H1 (cell line): ENCODE data around the gene PRKCA. TPM values are rescaled to one million over a fixed set of nuclear protein-coding genes. Genes with fewer than 3 reads are reported as not detected.

Experiments
- CTCF ChIA-PET: fragments of 300-600 bp; sonication (Branson Sonifier 250); formaldehyde crosslinking; loops from one replicate; lab custom pipeline; 2021; ENCODE audit not compliant: partially characterized antibody; lab: Charles Lee
- POLR2A ChIA-PET: fragments of 300-600 bp; sonication (Branson Sonifier 250); formaldehyde crosslinking; loops from one replicate; lab custom pipeline; 2021; ENCODE audit warnings: inconsistent platforms; ENCODE audit not compliant: partially characterized antibody; lab: Charles Lee
- DNase-seq, 2 experiments: peaks; one replicate each; pipeline versions ENCODE4 v3.0.0 to v3.0.0-alpha.2; 2010 to 2022; ENCODE audit warnings: low spot score in 2 of 2, low read depth in 1 of 2, mixed read lengths in 1 of 2
- FAIRE-seq: peaks from 2 replicates; lab custom pipeline; 2011; peaks lifted over from hg19 to GRCh38; lab: Jason Lieb, UNC
- H2AFZ ChIP-seq: 2 replicates; pipeline ENCODE4 v1.8.1; 2012; ENCODE audit warnings: low read length, inconsistent platforms
- H2AK5ac ChIP-seq: 2 replicates; pipeline ENCODE4 v1.6.1; 2013; ENCODE audit warnings: low read depth, low read length
- H2BK120ac ChIP-seq: replicated peaks from 2 replicates; pipeline ENCODE3; 2013; ENCODE audit warnings: low read depth, low read length, inconsistent platforms
- H2BK12ac ChIP-seq: 2 replicates; pipeline ENCODE4 v1.6.1; 2013; ENCODE audit warnings: low read depth, low read length
- H2BK15ac ChIP-seq: 2 replicates; pipeline ENCODE4 v1.6.1; 2013; ENCODE audit warnings: low read length
- H2BK20ac ChIP-seq: 2 replicates; pipeline ENCODE4 v1.6.1; 2013; ENCODE audit warnings: low read length
- H2BK5ac ChIP-seq: 2 replicates; pipeline ENCODE4 v1.6.1; 2013; ENCODE audit warnings: low read depth, low read length
- H3K14ac ChIP-seq: 2 replicates; pipeline ENCODE4 v1.6.1; 2013; ENCODE audit warnings: inconsistent platforms; ENCODE audit not compliant: insufficient read length
- H3K18ac ChIP-seq: 2 replicates; pipeline ENCODE4 v1.6.1; 2013; ENCODE audit warnings: low read length; ENCODE audit errors: extremely low read depth
- H3K23ac ChIP-seq: 2 replicates; pipeline ENCODE4 v1.6.1; 2013; ENCODE audit warnings: inconsistent platforms; ENCODE audit not compliant: insufficient read length
- H3K23me2 ChIP-seq: 2 replicates; pipeline ENCODE4 v1.6.1; 2013; ENCODE audit warnings: low read depth, low read length
- H3K27ac ChIP-seq: 2 replicates; pipeline ENCODE4 v1.6.1; 2011; ENCODE audit warnings: low read depth, low read length, inconsistent platforms
- H3K27me3 ChIP-seq, 4 experiments: replicated peaks in 1 of 4; 1 replicate in 1 of 4; 2 replicates in 3 of 4; pipeline versions ENCODE4 v1.6.1 to v1.8.1; 2011 to 2013; ENCODE audit warnings: low read length in 3 of 4, mild to moderate bottlenecking in 3 of 4, inconsistent platforms in 2 of 4, mixed read lengths in 2 of 4, moderate library complexity in 1 of 4; ENCODE audit not compliant: control insufficient read depth in 3 of 4, insufficient read depth in 3 of 4; ENCODE audit errors: extremely low read depth in 1 of 4
- H3K36me3 ChIP-seq, 4 experiments: 2 replicates each; pipeline versions ENCODE4 v1.6.1 to v1.8.1; 2011 to 2013; ENCODE audit warnings: mild to moderate bottlenecking in 4 of 4, low read length in 3 of 4, moderate library complexity in 2 of 4, control low read depth in 1 of 4, inconsistent platforms in 1 of 4; ENCODE audit not compliant: insufficient read depth in 4 of 4, control insufficient read depth in 2 of 4
- H3K4ac ChIP-seq: replicated peaks from 2 replicates; pipeline ENCODE3; 2013; ENCODE audit warnings: low read length, low read depth, mixed read lengths, inconsistent platforms; ENCODE audit not compliant: insufficient read length
- H3K4me1 ChIP-seq, 4 experiments: replicated peaks in 1 of 4; 1 replicate in 1 of 4; 2 replicates in 3 of 4; pipeline versions ENCODE4 v1.6.1 to v1.8.1; 2011 to 2013; ENCODE audit warnings: low read length in 3 of 4, inconsistent platforms in 2 of 4, mixed read lengths in 1 of 4; ENCODE audit not compliant: insufficient read depth in 4 of 4, control insufficient read depth in 3 of 4
- H3K4me2 ChIP-seq, 2 experiments: 2 replicates each; pipeline versions ENCODE4 v1.6.1 to v1.8.1; 2011 to 2013; ENCODE audit warnings: low read depth in 2 of 2, low read length in 2 of 2, control low read depth in 1 of 2, inconsistent platforms in 1 of 2, mild to moderate bottlenecking in 1 of 2; ENCODE audit not compliant: insufficient read depth in 1 of 2
- H3K4me3 ChIP-seq, 4 experiments: fragments of 200-600, 300-600 bp in 1 of 4; sonication (generic), shearing (Covaris generic), sonication (Bioruptor Twin) in 1 of 4; 2 replicates each; pipeline versions ENCODE4 v1.5.1 to v1.8.1; 2011 to 2016; ENCODE audit warnings: low read length in 4 of 4, low read depth in 3 of 4, control low read depth in 2 of 4, inconsistent platforms in 2 of 4, mild to moderate bottlenecking in 2 of 4, mixed read lengths in 1 of 4, moderate library complexity in 1 of 4; ENCODE audit not compliant: insufficient read depth in 2 of 4; ENCODE audit errors: extremely low read depth in 1 of 4
- H3K56ac ChIP-seq: replicated peaks from 2 replicates; pipeline ENCODE3; 2013; ENCODE audit warnings: low read depth, mild to moderate bottlenecking, mixed read lengths, low read length, inconsistent platforms; ENCODE audit not compliant: insufficient read length
- H3K79me1 ChIP-seq: 2 replicates; pipeline ENCODE4 v1.6.1; 2013; ENCODE audit warnings: low read depth, low read length, control low read depth
- H3K79me2 ChIP-seq, 2 experiments: 2 replicates each; pipeline versions ENCODE4 v1.6.1 to v1.8.1; 2012 to 2013; ENCODE audit warnings: low read length in 2 of 2, mild to moderate bottlenecking in 2 of 2, inconsistent platforms in 1 of 2; ENCODE audit not compliant: insufficient read depth in 2 of 2, control insufficient read depth in 1 of 2
- H3K9ac ChIP-seq, 4 experiments: replicated peaks in 1 of 4; 1 replicate in 1 of 4; 2 replicates in 3 of 4; pipeline versions ENCODE4 v1.6.1 to v1.8.1; 2011 to 2013; ENCODE audit warnings: low read depth in 3 of 4, low read length in 3 of 4, control low read depth in 2 of 4, mild to moderate bottlenecking in 2 of 4, moderate library complexity in 2 of 4, inconsistent platforms in 1 of 4; ENCODE audit errors: extremely low read depth in 1 of 4
- H3K9me3 ChIP-seq, 2 experiments: 2 replicates each; pipeline versions ENCODE4 v1.6.1 to v1.8.1; 2012 to 2013; ENCODE audit warnings: mild to moderate bottlenecking in 2 of 2, moderate library complexity in 2 of 2, control low read depth in 1 of 2, inconsistent platforms in 1 of 2, low read depth in 1 of 2, low read length in 1 of 2, mixed read lengths in 1 of 2; ENCODE audit not compliant: insufficient read depth in 2 of 2
- H4K20me1 ChIP-seq, 2 experiments: replicated peaks in 1 of 2; 2 replicates each; pipeline versions ENCODE3 to v1.8.1; 2011 to 2013; ENCODE audit warnings: inconsistent platforms in 2 of 2, low read length in 2 of 2, mild to moderate bottlenecking in 1 of 2; ENCODE audit not compliant: insufficient read depth in 2 of 2, control insufficient read depth in 1 of 2
- H4K5ac ChIP-seq: 2 replicates; pipeline ENCODE4 v1.6.1; 2013; ENCODE audit warnings: low read length, low read depth, mixed read lengths, inconsistent platforms; ENCODE audit not compliant: insufficient read length
- H4K8ac ChIP-seq: 2 replicates; pipeline ENCODE4 v1.8.0; 2013; ENCODE audit warnings: mild to moderate bottlenecking, moderate library complexity, low read length, inconsistent platforms; ENCODE audit not compliant: insufficient read depth; ENCODE audit errors: extremely low read depth
- H4K91ac ChIP-seq: replicated peaks from 2 replicates; pipeline ENCODE3; 2013; ENCODE audit warnings: low read length, mixed read lengths, inconsistent platforms; ENCODE audit not compliant: insufficient read length
- CEBPB ChIP-seq: IDR thresholded peaks from 2 replicates; pipeline ENCODE4 v1.6.1; 2012; ENCODE audit warnings: low read depth, low read length
- CHD1 ChIP-seq: IDR thresholded peaks from 2 replicates; pipeline ENCODE4 v1.6.1; 2012; ENCODE audit warnings: low read depth, low read length, improper control_type of control experiment
- HDAC2 ChIP-seq, 2 experiments: fragments of 300-600 bp in 1 of 2; sonication (generic) in 1 of 2; IDR thresholded peaks; 2 replicates each; pipeline ENCODE4 v1.6.1; 2011 to 2012; ENCODE audit warnings: low read depth in 2 of 2, low read length in 2 of 2, mild to moderate bottlenecking in 2 of 2, moderate library complexity in 2 of 2, borderline replicate concordance in 1 of 2, inconsistent platforms in 1 of 2
- JUND ChIP-seq: IDR thresholded peaks from 2 replicates; pipeline ENCODE4 v1.6.1; 2011; ENCODE audit warnings: mild to moderate bottlenecking, improper control_type of control experiment, low read length
- RBBP5 ChIP-seq: IDR thresholded peaks from 2 replicates; pipeline ENCODE4 v1.7.1; 2012; ENCODE audit warnings: low read depth, mild to moderate bottlenecking, inconsistent platforms, low read length, moderate library complexity, borderline replicate concordance
- WGBS, 2 experiments: shearing (Covaris generic) in 1 of 2; methylation state at CpG; one replicate each; pipeline versions ENCODE4 v1.1.6 to v1.1.7; 2013 to 2015; ENCODE audit warnings: low lambda C conversion rate in 2 of 2, mixed read lengths in 2 of 2, inconsistent platforms in 1 of 2, low coverage in 1 of 2, missing lambda C conversion rate in 1 of 2; ENCODE audit not compliant: insufficient replicate concordance in 2 of 2, insufficient coverage in 1 of 2, insufficient read length in 1 of 2; ENCODE audit errors: extremely low coverage in 1 of 2, missing lambda C conversion rate in 1 of 2; 5-methylcytosine and 5-hydroxymethylcytosine counted together
- polyA plus RNA-seq, 7 experiments: library from polyadenylated mRNA; depleted of rRNA in 3 of 7; stranded (reverse) in 5 of 7; unstranded in 2 of 7; fragments of >200 nt in 5 of 7; fragments of 200-250 nt in 2 of 7; gene quantifications; 1 replicate in 5 of 7; 2 replicates in 1 of 7; 4 replicates in 1 of 7; pipeline versions ENCODE4 v1.2.1 to v1.2.3, GENCODE V29; 2011 to 2013; ENCODE audit warnings: missing spikeins in 2 of 7, mixed read lengths in 2 of 7
- total RNA-seq: library from RNA; stranded (reverse); fragmentation: NEBNext Ultra II Directional; extraction: Animal tissue kit (Norgen Biotek cat#: 25700); gene quantifications from 2 replicates; pipeline ENCODE4 v1.2.1, GENCODE V29; 2021

PRKCA gene
- total and polyA plus RNA-seq, 2 of the 8 experiments (the other 6 are each of a cell fraction or from before 2014, with no cell fraction given), result 5.8 to 17.8 TPM

GRCh38 chr17:66264696-66265095 is 37.7 kb upstream of the PRKCA start:
- 83% methylated on average over 5 of the region's 5 CpGs; no CpG with 5 or more reads in 1 of the 2 experiments for WGBS, 2 experiments
- Histone ChIP-seq H3K9ac (no peak overlapping the region), H3K4ac (no peak overlapping the region), H3K9me3 (no peaks in the 10 kb centered on the region), H3K4me2 (no peak overlapping the region), H2BK20ac (no peak overlapping the region), H2BK15ac (no peak overlapping the region), H3K27me3 (no peaks in the 10 kb centered on the region), H3K79me1 (no peaks in the 10 kb centered on the region), H3K56ac (no peak overlapping the region), H2AK5ac (no peak overlapping the region), H3K4me1 (no peaks in the 10 kb centered on the region), H4K5ac (no peak overlapping the region), H4K8ac (no peak overlapping the region), H3K14ac (no peak overlapping the region), H3K27ac (no peak overlapping the region), H2BK12ac (no peak overlapping the region), H2BK120ac (no peak overlapping the region), H2BK5ac (no peak overlapping the region), H3K4me3 (no peak overlapping the region), H3K23me2 (no peaks in the 10 kb centered on the region), H3K23ac (no peak overlapping the region), H4K20me1 (no peaks in the 10 kb centered on the region), H4K91ac (no peak overlapping the region), H3K36me3 (no peaks in the 10 kb centered on the region), H3K79me2 (no peaks in the 10 kb centered on the region), H2AFZ (no peak overlapping the region), H3K18ac (no peak overlapping the region)
- POLR2A ChIA-PET, result no interaction called here
- FAIRE-seq (no peak), DNase-seq (no peak)
- CTCF ChIA-PET, result interaction anchor here (0.8 kb wide), 1 partner anchor 63 kb away, joined by 3 read pairs; no protein-coding TSS in a partner anchor
- no peak for TF ChIP-seq HDAC2 (IDR thresholded peaks at IDR 0.05; ENCODE audit: borderline replicate concordance in 1 of 2, low read depth in 2 of 2, low read length in 2 of 2)
- no peak for TF ChIP-seq JUND
- no peak for TF ChIP-seq CEBPB
- TF ChIP-seq CHD1, result no peak
- no peak for TF ChIP-seq RBBP5
